HG02973 (cell line): Measurements from ENCODE around the gene EDIL3.

ENCODE experiments used
- ATAC-seq: cut with Tn5 transposase; IDR thresholded peaks from one replicate; pipeline ENCODE4 v1.9.1; 2021; ENCODE audit warnings: moderate library complexity; ENCODE audit not compliant: unreplicated experiment

The EDIL3 gene

GRCh38 chr5:84384604-84385575, at the start of gene EDIL3:
TSS of gene EDIL3 (minus strand) at chr5:84384880. CDS start at chr5:84384374, 506 bp downstream.
- no peak for ATAC-seq

GRCh38 chr5:84433461-84433860, 48.8 kb upstream of the EDIL3 start:
- no peak for ATAC-seq

- no peak for ATAC-seq
Observed at GRCh38 chr5:84430863-84431663, 46.4 kb upstream of the EDIL3 start.

GRCh38 chr5:84430079-84430478, 45.4 kb upstream of the EDIL3 start:
- no peak for ATAC-seq

GRCh38 chr5:84425365-84425881, 40.7 kb upstream of the EDIL3 start:
- no peak for ATAC-seq

- no peak for ATAC-seq
Observed at GRCh38 chr5:84419742-84420141, 35.1 kb upstream of the EDIL3 start.

GRCh38 chr5:84411832-84412605, 27.3 kb upstream of the EDIL3 start:
- ATAC-seq = no peak

GRCh38 chr5:84406111-84406510, 21.4 kb upstream of the EDIL3 start:
- no peak for ATAC-seq

GRCh38 chr5:84403773-84404172, 19.1 kb upstream of the EDIL3 start:
- ATAC-seq = no peak

GRCh38 chr5:84397385-84397784, 12.7 kb upstream of the EDIL3 start:
- ATAC-seq = no peak

- no peak for ATAC-seq
Observed at GRCh38 chr5:84393969-84394368, 9.3 kb upstream of the EDIL3 start.

- no peak for ATAC-seq
Observed at GRCh38 chr5:84392836-84393235, 8.2 kb upstream of the EDIL3 start.

GRCh38 chr5:84385705-84386104, 1.0 kb upstream of the EDIL3 start:
- no peak for ATAC-seq

- no peak for ATAC-seq
Observed at GRCh38 chr5:84383816-84384603, 670 bp downstream of the EDIL3 start.

GRCh38 chr5:84383296-84383815, 1.3 kb downstream of the EDIL3 start:
- ATAC-seq = no peak

GRCh38 chr5:84382363-84383295, 2.1 kb downstream of the EDIL3 start:
- ATAC-seq = no peak

- ATAC-seq = no peak
Observed at GRCh38 chr5:84381502-84382362, 2.9 kb downstream of the EDIL3 start.

GRCh38 chr5:84379749-84380148, 4.9 kb downstream of the EDIL3 start:
- no peak for ATAC-seq
